AG09319 (cell line): ENCODE data around the gene UNC5B.
A peak's percentile ranks its signal among the peaks of the same experiment; 100 is the strongest.

ENCODE experiments used
- DNase-seq: peaks from one replicate; pipeline ENCODE4 v3.0.0-alpha.2; 2010; ENCODE audit warnings: low read depth; ENCODE audit errors: extremely low read depth
- CTCF ChIP-seq: IDR thresholded peaks from 2 replicates; pipeline ENCODE4 v1.5.1; 2011; ENCODE audit warnings: low read depth, mild to moderate bottlenecking, inconsistent platforms, low read length, moderate library complexity

Gene UNC5B

GRCh38 chr10:71266147-71266917, 54.0 kb downstream of the UNC5B start:
- peak; percentile 63 for DNase-seq
- TF ChIP-seq CTCF: no peak

GRCh38 chr10:71266918-71267442, 54.6 kb downstream of the UNC5B start:
- TF ChIP-seq CTCF: no peak
- DNase-seq: no peak

GRCh38 chr10:71267508-71268240, 55.3 kb downstream of the UNC5B start:
- no peak for DNase-seq
- no peak for TF ChIP-seq CTCF

GRCh38 chr10:71268247-71268691, 55.9 kb downstream of the UNC5B start:
- no peak for DNase-seq
- TF ChIP-seq CTCF: peak; percentile 82

- no peak for DNase-seq
- TF ChIP-seq CTCF: no peak
These were observed 56.4 kb downstream of the UNC5B start for GRCh38 chr10:71268758-71269157.

GRCh38 chr10:71269301-71270288, 57.2 kb downstream of the UNC5B start:
- no peak for TF ChIP-seq CTCF
- no peak for DNase-seq
